ENCODE data around the gene IL1RN. TPM values are rescaled to one million over a fixed set of nuclear protein-coding genes. Genes with fewer than 3 reads are reported as not detected.

IL1RN gene
- total and polyA plus RNA-seq, 2 of the 13 experiments (the other 11 are each of a cell fraction or from before 2014, with no cell fraction given): 21.2 to 101 TPM

GRCh38 chr2:113127646-113128570 is 510 bp downstream of the IL1RN start (continued):
- TF ChIP-seq ZNF646 (CRISPR knock-in tag; IDR thresholded peaks at IDR 0.05): no peak
- TF ChIP-seq MED1 (CRISPR knock-in tag; IDR thresholded peaks at IDR 0.05): no peak
- no peak for TF ChIP-seq MXD3 (CRISPR knock-in tag; IDR thresholded peaks at IDR 0.05)
- TF ChIP-seq NFKBIZ (CRISPR knock-in tag; IDR thresholded peaks at IDR 0.05): no peak
- no peak for TF ChIP-seq ZNF407 (CRISPR knock-in tag; IDR thresholded peaks at IDR 0.05; ENCODE audit: not compliant biosample characterization)
- TF ChIP-seq HMG20A (CRISPR knock-in tag; IDR thresholded peaks at IDR 0.05; ENCODE audit: borderline replicate concordance): no peak
- no peak for TF ChIP-seq JDP2 (CRISPR knock-in tag; IDR thresholded peaks at IDR 0.05; ENCODE audit: borderline replicate concordance)
- no peak for TF ChIP-seq SRF (IDR thresholded peaks at IDR 0.05; ENCODE audit: low read depth, low read length)
- TF ChIP-seq POGZ (CRISPR knock-in tag; IDR thresholded peaks at IDR 0.05): no peak
- no peak for TF ChIP-seq FOXK1 (CRISPR knock-in tag; IDR thresholded peaks at IDR 0.05; ENCODE audit: borderline replicate concordance, low read depth)
- no peak for TF ChIP-seq ZNF839 (CRISPR knock-in tag; IDR thresholded peaks at IDR 0.05; ENCODE audit: borderline replicate concordance)
